ENCODE measurements around the gene MSX1.

The MSX1 gene

DNA sequence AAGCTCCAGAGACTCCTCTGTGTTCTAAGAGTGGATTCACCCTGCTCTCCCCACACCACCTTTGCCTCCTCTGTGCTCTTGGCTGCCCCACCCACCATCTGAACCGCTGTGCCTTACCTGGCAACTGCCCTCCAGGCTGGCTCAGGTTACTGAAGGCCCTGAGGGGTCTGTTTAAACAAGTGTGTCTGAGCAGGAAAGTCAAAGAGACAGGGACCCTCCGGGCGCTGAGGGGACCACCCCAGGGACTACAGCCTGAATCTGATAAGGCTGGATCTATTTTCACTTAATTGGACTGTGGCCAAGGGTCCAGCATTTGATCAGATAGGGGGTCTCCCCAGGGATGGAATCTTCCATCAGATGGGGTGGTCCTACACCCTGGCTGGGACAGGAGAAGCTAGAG, 10.4 kb upstream of the MSX1 start:
- no peak for TF ChIP-seq CTCF (IDR thresholded peaks at IDR 0.05)
- Histone ChIP-seq H3K4me1 (ENCODE audit: control insufficient read depth in 1 of 2, insufficient read depth in 1 of 2, low read depth in 1 of 2, low read length in 1 of 2) (no peaks in the 10 kb centered on the region), H3K27ac (no peak overlapping the region), H3K4me3 (ENCODE audit: low read depth in 1 of 2, low read length in 1 of 2) (no peak overlapping the region), H3K9me3 (no peaks in the 10 kb centered on the region), H3K36me3 (no peaks in the 10 kb centered on the region), H3K27me3 (peaks cover 83% of the 10 kb centered on the region)

DNA sequence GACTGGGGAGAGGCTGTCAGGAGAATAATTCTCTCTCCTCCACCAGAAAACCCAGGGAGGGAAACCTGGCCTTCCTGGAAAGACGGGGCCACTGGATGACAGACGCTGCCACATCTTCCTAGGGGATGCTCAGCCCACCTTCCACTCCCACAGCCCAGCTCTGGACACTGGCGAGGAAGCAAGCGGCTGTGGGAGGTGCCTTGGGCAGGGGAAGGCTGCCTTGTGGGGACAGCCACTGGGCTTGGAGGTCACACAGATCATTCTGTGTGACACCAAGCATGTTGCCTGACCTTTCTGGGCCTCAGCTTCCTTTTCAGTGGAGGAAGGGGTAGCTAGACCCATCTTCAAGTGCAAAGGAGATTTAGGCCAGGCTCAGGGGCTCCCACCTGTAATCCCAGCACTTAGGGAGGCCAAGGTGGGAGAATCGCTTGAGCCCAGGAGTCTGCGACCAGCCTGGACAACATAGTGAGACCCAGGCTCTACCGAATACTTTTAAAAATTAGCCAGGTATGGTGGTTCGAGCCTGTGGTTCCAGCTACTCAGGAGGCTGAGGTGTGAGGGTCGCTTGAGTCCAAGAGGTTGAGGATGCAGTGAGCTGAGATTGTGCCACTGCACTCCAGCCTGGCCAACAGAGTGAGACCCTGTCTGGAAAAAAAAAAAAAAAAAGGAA, 9.8 kb upstream of the MSX1 start:
- H3K4me3 ChIP-seq (ENCODE audit: low read depth in 1 of 2, low read length in 1 of 2) = no peak overlapping the region
- TF ChIP-seq CTCF (IDR thresholded peaks at IDR 0.05) = no peak
- no peaks in the 10 kb centered on the region for H3K36me3 ChIP-seq
- H3K27ac ChIP-seq = no peak overlapping the region
- H3K27me3 ChIP-seq = peaks cover 83% of the 10 kb centered on the region
- H3K4me1 ChIP-seq (ENCODE audit: control insufficient read depth in 1 of 2, insufficient read depth in 1 of 2, low read depth in 1 of 2, low read length in 1 of 2) = no peaks in the 10 kb centered on the region
- H3K9me3 ChIP-seq = no peaks in the 10 kb centered on the region

DNA sequence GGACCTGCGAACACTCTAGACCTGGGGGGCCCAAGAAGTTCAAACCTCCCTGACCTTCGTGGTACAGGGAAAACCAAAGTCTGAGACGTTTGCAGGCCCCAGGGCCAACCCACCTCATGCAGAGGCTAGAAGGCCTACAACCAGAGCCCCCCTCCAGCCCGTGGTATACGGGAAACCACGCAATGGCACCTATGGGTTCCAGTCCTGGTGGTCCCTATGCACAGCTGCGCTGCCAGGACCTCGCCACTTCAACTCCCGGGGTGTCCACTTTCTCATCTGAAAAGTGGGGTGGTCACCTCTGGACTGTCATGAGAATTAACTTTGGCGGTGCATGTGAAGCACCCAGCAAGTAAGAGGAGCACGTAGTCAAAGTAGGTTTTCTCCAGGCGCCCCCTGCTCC, 8.4 kb upstream of the MSX1 start:
- TF ChIP-seq CTCF (IDR thresholded peaks at IDR 0.05) = no peak
- H3K36me3 ChIP-seq = no peaks in the 10 kb centered on the region

DNA sequence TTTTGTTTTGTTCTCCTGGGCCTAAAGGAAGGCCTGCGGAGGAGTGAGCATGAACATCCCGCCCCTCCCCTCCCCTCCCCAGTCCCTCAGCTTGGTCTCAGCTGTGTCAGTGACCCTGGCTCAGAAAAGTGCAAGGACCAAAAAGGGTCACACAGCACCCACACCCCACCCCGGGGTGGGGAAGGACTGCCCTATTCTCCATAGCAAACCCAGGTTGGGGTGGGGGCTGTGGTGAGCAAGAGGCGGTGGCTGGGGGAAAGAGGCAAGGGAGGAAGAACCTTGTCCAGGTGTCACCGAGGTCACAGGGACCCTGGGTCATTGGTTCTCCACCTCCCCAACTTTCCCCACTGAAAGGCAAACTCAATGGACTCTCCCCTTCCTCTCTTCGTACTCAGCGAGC, 7.6 kb upstream of the MSX1 start:
- H3K27me3 ChIP-seq = peaks cover 99% of the 10 kb centered on the region
- no peak overlapping the region for H3K4me3 ChIP-seq (ENCODE audit: low read depth in 1 of 2, low read length in 1 of 2)
- no peaks in the 10 kb centered on the region for H3K4me1 ChIP-seq (ENCODE audit: control insufficient read depth in 1 of 2, insufficient read depth in 1 of 2, low read depth in 1 of 2, low read length in 1 of 2)
- no peak overlapping the region for H3K27ac ChIP-seq
- no peak for TF ChIP-seq CTCF (IDR thresholded peaks at IDR 0.05)
- H3K9me3 ChIP-seq = no peaks in the 10 kb centered on the region
- no peaks in the 10 kb centered on the region for H3K36me3 ChIP-seq

More for the DNA sequence above, 8.4 kb upstream of the MSX1 start:
- Histone ChIP-seq H3K9me3 (no peaks in the 10 kb centered on the region), H3K4me1 (ENCODE audit: control insufficient read depth in 1 of 2, insufficient read depth in 1 of 2, low read depth in 1 of 2, low read length in 1 of 2) (no peaks in the 10 kb centered on the region), H3K4me3 (ENCODE audit: low read depth in 1 of 2, low read length in 1 of 2) (no peak overlapping the region), H3K27me3 (peaks cover 96% of the 10 kb centered on the region), H3K27ac (no peak overlapping the region)

DNA sequence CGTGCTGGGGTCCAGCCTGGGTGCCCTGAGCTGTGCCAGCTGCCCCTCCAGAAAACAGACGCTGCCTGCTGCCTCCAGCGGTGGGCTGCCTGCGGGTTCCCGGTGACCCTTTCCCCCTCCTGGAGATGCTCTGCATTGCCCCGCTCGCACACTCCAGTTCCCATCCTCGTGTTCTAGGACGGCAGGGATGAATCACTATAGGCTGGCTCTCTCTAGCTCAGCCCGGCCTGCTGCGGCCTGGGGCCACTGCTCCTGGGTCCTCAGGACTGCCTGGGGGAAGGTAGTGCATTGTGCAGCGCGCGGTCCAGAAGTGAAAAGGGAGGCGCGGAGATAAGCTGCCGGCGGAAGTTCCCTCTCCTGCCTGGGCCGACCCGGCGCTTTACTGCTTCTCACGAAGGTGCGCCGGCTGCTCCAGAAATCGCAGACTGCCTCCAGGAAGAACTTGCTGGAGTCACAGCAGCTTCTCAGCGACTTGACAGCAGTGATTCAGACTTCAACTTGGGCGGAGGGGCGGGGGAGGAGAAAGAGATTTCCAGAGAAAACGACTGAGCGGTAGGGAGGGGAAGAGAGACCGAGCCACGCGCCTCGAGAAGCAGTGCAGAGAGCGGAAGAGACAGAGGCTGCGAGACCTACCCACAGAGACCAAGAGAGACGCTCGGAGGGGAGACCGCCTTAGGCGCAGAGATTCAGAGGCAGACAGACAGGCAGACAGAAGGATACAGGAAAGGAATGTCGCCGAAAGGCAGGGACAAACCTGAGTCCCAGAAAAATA, 6.7 kb upstream of the MSX1 start:
- Histone ChIP-seq H3K4me1 (ENCODE audit: control insufficient read depth in 1 of 2, insufficient read depth in 1 of 2, low read depth in 1 of 2, low read length in 1 of 2) (no peaks in the 10 kb centered on the region), H3K36me3 (no peaks in the 10 kb centered on the region), H3K27me3 (peaks cover 100% of the 10 kb centered on the region), H3K4me3 (ENCODE audit: low read depth in 1 of 2, low read length in 1 of 2) (no peak overlapping the region), H3K27ac (no peak overlapping the region), H3K9me3 (no peaks in the 10 kb centered on the region)
- TF ChIP-seq CTCF (IDR thresholded peaks at IDR 0.05) = no peak

Data from neutrophil (primary cell).